Measurements from ENCODE around the gene TRIM38.

The TRIM38 gene

GRCh38 chr6:25930532-25931410 is 31.8 kb upstream of the TRIM38 start, which contains the start of gene SLC17A2:
TSS of gene SLC17A2 (minus strand) at chr6:25930691. CDS start at chr6:25925796, 4,895 bp downstream.
- TF ChIP-seq CTCF (conservative IDR thresholded peaks at IDR 0.05; ENCODE audit: control insufficient read depth, insufficient read depth, low read depth, low read length) = no peak
- DNase-seq (ENCODE audit: low read depth) = no peak
- H3K4me3 ChIP-seq (ENCODE audit: control insufficient read depth, low read depth, low read length) = no peak within 1 kb of the TSS

GRCh38 chr6:25931411-25931709 is 31.2 kb upstream of the TRIM38 start:
- no peak for DNase-seq (ENCODE audit: low read depth)
- no peak for TF ChIP-seq CTCF (conservative IDR thresholded peaks at IDR 0.05; ENCODE audit: control insufficient read depth, insufficient read depth, low read depth, low read length)
- no peak overlapping the region for H3K4me3 ChIP-seq (ENCODE audit: control insufficient read depth, low read depth, low read length)

GRCh38 chr6:25934156-25934555 is 28.4 kb upstream of the TRIM38 start:
- no peak for TF ChIP-seq CTCF (conservative IDR thresholded peaks at IDR 0.05; ENCODE audit: control insufficient read depth, insufficient read depth, low read depth, low read length)
- DNase-seq (ENCODE audit: low read depth) = no peak
- no peak overlapping the region for H3K4me3 ChIP-seq (ENCODE audit: control insufficient read depth, low read depth, low read length)

GRCh38 chr6:25934735-25935313 is 27.8 kb upstream of the TRIM38 start:
- DNase-seq (ENCODE audit: low read depth) = peak; percentile 51
- no peak for TF ChIP-seq CTCF (conservative IDR thresholded peaks at IDR 0.05; ENCODE audit: control insufficient read depth, insufficient read depth, low read depth, low read length)
- no peak overlapping the region for H3K4me3 ChIP-seq (ENCODE audit: control insufficient read depth, low read depth, low read length)

GRCh38 chr6:25935953-25936352 is 26.6 kb upstream of the TRIM38 start:
- no peak for DNase-seq (ENCODE audit: low read depth)
- no peak for TF ChIP-seq CTCF (conservative IDR thresholded peaks at IDR 0.05; ENCODE audit: control insufficient read depth, insufficient read depth, low read depth, low read length)
- H3K4me3 ChIP-seq (ENCODE audit: control insufficient read depth, low read depth, low read length) = no peak overlapping the region

- DNase-seq (ENCODE audit: low read depth) = no peak
- H3K4me3 ChIP-seq (ENCODE audit: control insufficient read depth, low read depth, low read length) = no peak overlapping the region
- no peak for TF ChIP-seq CTCF (conservative IDR thresholded peaks at IDR 0.05; ENCODE audit: control insufficient read depth, insufficient read depth, low read depth, low read length)
These were observed 23.0 kb upstream of the TRIM38 start for GRCh38 chr6:25939593-25939992.
